OCI-LY1 (cell line): Measurements from ENCODE around the gene CRAMP1.

Source experiments
- H2AFZ ChIP-seq: fragments of 200-600 bp; sonication (generic), shearing (Covaris generic); 2 replicates; pipeline ENCODE4 v1.6.0; 2014; ENCODE audit warnings: antibody characterized with exemption, mild to moderate bottlenecking, low read length
- H3F3A ChIP-seq: fragments of 200-600 bp; sonication (generic), shearing (Covaris generic); 2 replicates; pipeline ENCODE4 v1.6.0; 2014; ENCODE audit warnings: mild to moderate bottlenecking, antibody characterized with exemption, low read length, moderate library complexity; ENCODE audit not compliant: insufficient read depth
- H3K27ac ChIP-seq: fragments of 200-600 bp; sonication (generic); 2 replicates; pipeline ENCODE4 v1.5.1; 2014; ENCODE audit warnings: low read length, mixed run types, mild to moderate bottlenecking, low read depth; ENCODE audit not compliant: poor library complexity, severe bottlenecking
- H3K27me3 ChIP-seq: fragments of 200-600 bp; sonication (generic); 2 replicates; pipeline ENCODE4 v1.6.0; 2014; ENCODE audit warnings: antibody characterized with exemption, mild to moderate bottlenecking, low read length, moderate library complexity; ENCODE audit not compliant: insufficient read depth
- H3K36me3 ChIP-seq: fragments of 200-600 bp; sonication (generic); 2 replicates; pipeline ENCODE4 v1.6.1; 2014; ENCODE audit warnings: mild to moderate bottlenecking, antibody characterized with exemption, low read length, moderate library complexity, mixed read lengths; ENCODE audit not compliant: insufficient read depth
- H3K4me1 ChIP-seq: fragments of 200-600 bp; sonication (generic); 2 replicates; pipeline ENCODE4 v1.5.1; 2014; ENCODE audit warnings: mild to moderate bottlenecking, low read length, moderate library complexity; ENCODE audit not compliant: insufficient read depth, severe bottlenecking
- H3K4me2 ChIP-seq: fragments of 200-600 bp; sonication (generic), shearing (Covaris generic); 2 replicates; pipeline ENCODE4 v1.6.1; 2014; ENCODE audit warnings: low read length
- H3K4me3 ChIP-seq: fragments of 200-600 bp; sonication (generic); 2 replicates; pipeline ENCODE4 v1.5.1; 2014; ENCODE audit warnings: low read length, low read depth, mild to moderate bottlenecking, mixed read lengths; ENCODE audit not compliant: poor library complexity, severe bottlenecking
- H3K79me2 ChIP-seq: fragments of 200-600 bp; shearing (Covaris generic); 2 replicates; pipeline ENCODE4 v1.6.1; 2016; ENCODE audit warnings: mixed run types, low read length, mixed read lengths; ENCODE audit not compliant: insufficient read depth
- H3K9ac ChIP-seq: fragments of 200-600 bp; sonication (generic), shearing (Covaris generic); 2 replicates; pipeline ENCODE4 v1.6.1; 2014; ENCODE audit warnings: mild to moderate bottlenecking, low read length, mixed read lengths
- H3K9me2 ChIP-seq: fragments of 200-600 bp; sonication (generic), shearing (Covaris generic); 2 replicates; pipeline ENCODE4 v1.6.1; 2014; ENCODE audit warnings: low read depth, mild to moderate bottlenecking, low read length, mixed read lengths
- H3K9me3 ChIP-seq: fragments of 200-600 bp; shearing (Covaris generic); 2 replicates; pipeline ENCODE4 v1.6.1; 2014; ENCODE audit warnings: low read length, mixed read lengths
- H4K20me1 ChIP-seq: fragments of 200-600 bp; sonication (generic), shearing (Covaris generic); 2 replicates; pipeline ENCODE4 v1.6.0; 2016; ENCODE audit warnings: mild to moderate bottlenecking, low read length; ENCODE audit not compliant: insufficient read depth
- EZH2 ChIP-seq: fragments of 200-600 bp; sonication (generic), shearing (Covaris generic); IDR thresholded peaks from 2 replicates; pipeline ENCODE4 v1.8.0; 2017; ENCODE audit warnings: borderline replicate concordance, mixed run types, mild to moderate bottlenecking, antibody characterized with exemption, low read length, moderate library complexity, mixed read lengths
- TF ChIP-seq, protein P1 (sequence below): fragments of 200-600 bp; sonication (generic), shearing (Covaris generic); IDR thresholded peaks from 2 replicates; pipeline ENCODE4 v1.5.1; 2017; ENCODE audit warnings: mild to moderate bottlenecking, antibody characterized with exemption, low read length, moderate library complexity, mixed read lengths

CRAMP1 gene

GRCh38 chr16:1691276-1691675 lies 79.1 kb downstream of the CRAMP1 start:
- no peak overlapping the region for H3K4me2 ChIP-seq
- no peaks in the 10 kb centered on the region for H3K9me2 ChIP-seq
- no peaks in the 10 kb centered on the region for H3K4me1 ChIP-seq
- no peaks in the 10 kb centered on the region for H3K27me3 ChIP-seq
- peaks cover 97% of the 10 kb centered on the region for H3K36me3 ChIP-seq
- H3K79me2 ChIP-seq = peaks cover 37% of the 10 kb centered on the region
- 0 out of 2 replicates have a peak, but pooled peaks cover 7% of the 10 kb centered on the region for H4K20me1 ChIP-seq
- no peak overlapping the region for H3K4me3 ChIP-seq
- TF ChIP-seq EZH2 = no peak
- TF ChIP-seq, protein P1, sequence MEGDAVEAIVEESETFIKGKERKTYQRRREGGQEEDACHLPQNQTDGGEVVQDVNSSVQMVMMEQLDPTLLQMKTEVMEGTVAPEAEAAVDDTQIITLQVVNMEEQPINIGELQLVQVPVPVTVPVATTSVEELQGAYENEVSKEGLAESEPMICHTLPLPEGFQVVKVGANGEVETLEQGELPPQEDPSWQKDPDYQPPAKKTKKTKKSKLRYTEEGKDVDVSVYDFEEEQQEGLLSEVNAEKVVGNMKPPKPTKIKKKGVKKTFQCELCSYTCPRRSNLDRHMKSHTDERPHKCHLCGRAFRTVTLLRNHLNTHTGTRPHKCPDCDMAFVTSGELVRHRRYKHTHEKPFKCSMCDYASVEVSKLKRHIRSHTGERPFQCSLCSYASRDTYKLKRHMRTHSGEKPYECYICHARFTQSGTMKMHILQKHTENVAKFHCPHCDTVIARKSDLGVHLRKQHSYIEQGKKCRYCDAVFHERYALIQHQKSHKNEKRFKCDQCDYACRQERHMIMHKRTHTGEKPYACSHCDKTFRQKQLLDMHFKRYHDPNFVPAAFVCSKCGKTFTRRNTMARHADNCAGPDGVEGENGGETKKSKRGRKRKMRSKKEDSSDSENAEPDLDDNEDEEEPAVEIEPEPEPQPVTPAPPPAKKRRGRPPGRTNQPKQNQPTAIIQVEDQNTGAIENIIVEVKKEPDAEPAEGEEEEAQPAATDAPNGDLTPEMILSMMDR = 0 out of 2 replicates have a peak, but pooled peaks have one; percentile 19
- no peak overlapping the region for H3K27ac ChIP-seq
- H3K9ac ChIP-seq = no peak overlapping the region
- no peaks in the 10 kb centered on the region for H3K9me3 ChIP-seq
- no peaks in the 10 kb centered on the region for H3F3A ChIP-seq
- H2AFZ ChIP-seq = no peak overlapping the region

GRCh38 chr16:1691956-1692355 lies 79.8 kb downstream of the CRAMP1 start:
- no peak overlapping the region for H3K9ac ChIP-seq
- H3K79me2 ChIP-seq = peaks cover 31% of the 10 kb centered on the region
- no peak overlapping the region for H3K4me3 ChIP-seq
- H3K36me3 ChIP-seq = peaks cover 97% of the 10 kb centered on the region
- no peaks in the 10 kb centered on the region for H3F3A ChIP-seq
- no peaks in the 10 kb centered on the region for H3K9me3 ChIP-seq
- no peak overlapping the region for H2AFZ ChIP-seq
- H3K9me2 ChIP-seq = no peaks in the 10 kb centered on the region
- no peaks in the 10 kb centered on the region for H3K4me1 ChIP-seq
- TF ChIP-seq, protein P1 = no peak
- no peak for TF ChIP-seq EZH2
- H3K4me2 ChIP-seq = no peak overlapping the region
- 0 out of 2 replicates have a peak, but pooled peaks cover 7% of the 10 kb centered on the region for H4K20me1 ChIP-seq
- no peaks in the 10 kb centered on the region for H3K27me3 ChIP-seq
- H3K27ac ChIP-seq = no peak overlapping the region

DNA sequence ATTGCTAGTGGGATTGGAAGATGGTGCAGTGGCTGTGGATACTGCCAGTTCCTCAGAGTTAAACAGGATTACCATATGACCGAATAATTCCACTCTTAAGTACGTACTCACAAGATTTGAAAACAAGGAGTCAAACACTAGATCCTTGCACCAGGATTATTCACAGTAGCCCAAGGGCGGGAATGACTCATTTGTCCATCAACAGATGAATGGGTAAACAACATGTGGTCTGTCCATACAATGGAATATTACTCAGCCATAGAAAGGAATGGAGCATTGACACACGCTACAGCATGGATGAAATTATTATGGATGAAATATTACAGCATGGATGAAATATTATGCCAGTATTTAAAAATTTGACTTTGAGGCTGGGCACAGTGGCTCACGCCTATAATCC lies 84.7 kb downstream of the CRAMP1 start:
- no peak overlapping the region for H3K4me2 ChIP-seq

More for the DNA sequence above, 84.7 kb downstream of the CRAMP1 start:
- Histone ChIP-seq H3K27ac (no peak overlapping the region), H3F3A (no peaks in the 10 kb centered on the region; the same call in 1 of the 2 replicates), H3K9me3 (no peaks in the 10 kb centered on the region), H3K79me2 (no peaks in the 10 kb centered on the region), H3K4me1 (no peaks in the 10 kb centered on the region), H3K4me3 (no peak overlapping the region), H3K27me3 (no peaks in the 10 kb centered on the region), H2AFZ (no peak overlapping the region), H4K20me1 (no peaks in the 10 kb centered on the region), H3K9me2 (no peaks in the 10 kb centered on the region), H3K9ac (no peak overlapping the region), H3K36me3 (peaks cover 98% of the 10 kb centered on the region)
- TF ChIP-seq, protein P1 = no peak
- no peak for TF ChIP-seq EZH2
